ENCODE results near the gene UNC93A. TPM values are rescaled to one million over a fixed set of nuclear protein-coding genes. Genes with fewer than 3 reads are reported as not detected.

UNC93A gene
- total and polyA plus RNA-seq, 2 donors (not counting 1 experiment from before 2014, with no cell fraction given): not detected

- intact Hi-C loops (cut with micrococcal nuclease): no loop called here
- DNase-seq: no peak
- Histone ChIP-seq H3K79me2 (ENCODE audit: control insufficient read depth, insufficient read depth, low read length) (no peaks in the 10 kb centered on the region), H3K4me3 (ENCODE audit: control extremely low read depth in 1 of 5, extremely low read depth in 1 of 5, insufficient read depth in 1 of 5, low read depth in 2 of 5, low read length in 4 of 5) (no peak overlapping the region), H3K4me2 (replicated peaks; ENCODE audit: low read depth, low read length, poor library complexity, severe bottlenecking) (no peak overlapping the region), H3K27ac (ENCODE audit: low read length in 2 of 2) (no peak overlapping the region), H3K9ac (ENCODE audit: low read length) (no peak overlapping the region), H3K36me3 (replicated peaks in 1 of 2; ENCODE audit: control extremely low read depth in 1 of 2, control insufficient read depth in 1 of 2, extremely low read depth in 1 of 2, insufficient read depth in 2 of 2, low read length in 1 of 2) (no peaks in the 10 kb centered on the region), H3K9me3 (ENCODE audit: control extremely low read depth in 1 of 3, control insufficient read depth in 2 of 3, insufficient read depth in 1 of 3, low read length in 2 of 3) (no peaks in the 10 kb centered on the region), H4K20me1 (ENCODE audit: control insufficient read depth, insufficient read depth, low read length, poor library complexity, severe bottlenecking) (no peaks in the 10 kb centered on the region), H2AFZ (ENCODE audit: insufficient read depth, low read depth, low read length, poor library complexity, severe bottlenecking) (no peak overlapping the region), H3K27me3 (replicated peaks in 1 of 4; ENCODE audit: control extremely low read depth in 1 of 4, control insufficient read depth in 3 of 4, insufficient read depth in 4 of 4, low read length in 3 of 4) (peaks cover 0 to 11% (median 8%) of the 10 kb centered on the region in 4 experiments), H3K4me1 (ENCODE audit: control insufficient read depth in 2 of 2, insufficient read depth in 2 of 2, low read length in 2 of 2) (peaks cover 0 to under 1% of the 10 kb centered on the region in 2 donors)
- Mint-ChIP-seq H3K4me1 (peaks cover under 1% of the 10 kb centered on the region), H3K27me3 (peaks cover 46% of the 10 kb centered on the region), H3K4me3 (no peak overlapping the region), H3K27ac (no peak overlapping the region), H3K9me3 (ENCODE audit: insufficient read depth) (no peaks in the 10 kb centered on the region)
- no peak for ATAC-seq (ENCODE audit: low read depth)
- ChIA-PET POLR2A (no interaction called here), CTCF (interaction anchor here (1.1 kb wide), 1 partner anchor 9 kb away, joined by 4 read pairs; no protein-coding TSS in a partner anchor)
- TF ChIP-seq, protein P1, sequence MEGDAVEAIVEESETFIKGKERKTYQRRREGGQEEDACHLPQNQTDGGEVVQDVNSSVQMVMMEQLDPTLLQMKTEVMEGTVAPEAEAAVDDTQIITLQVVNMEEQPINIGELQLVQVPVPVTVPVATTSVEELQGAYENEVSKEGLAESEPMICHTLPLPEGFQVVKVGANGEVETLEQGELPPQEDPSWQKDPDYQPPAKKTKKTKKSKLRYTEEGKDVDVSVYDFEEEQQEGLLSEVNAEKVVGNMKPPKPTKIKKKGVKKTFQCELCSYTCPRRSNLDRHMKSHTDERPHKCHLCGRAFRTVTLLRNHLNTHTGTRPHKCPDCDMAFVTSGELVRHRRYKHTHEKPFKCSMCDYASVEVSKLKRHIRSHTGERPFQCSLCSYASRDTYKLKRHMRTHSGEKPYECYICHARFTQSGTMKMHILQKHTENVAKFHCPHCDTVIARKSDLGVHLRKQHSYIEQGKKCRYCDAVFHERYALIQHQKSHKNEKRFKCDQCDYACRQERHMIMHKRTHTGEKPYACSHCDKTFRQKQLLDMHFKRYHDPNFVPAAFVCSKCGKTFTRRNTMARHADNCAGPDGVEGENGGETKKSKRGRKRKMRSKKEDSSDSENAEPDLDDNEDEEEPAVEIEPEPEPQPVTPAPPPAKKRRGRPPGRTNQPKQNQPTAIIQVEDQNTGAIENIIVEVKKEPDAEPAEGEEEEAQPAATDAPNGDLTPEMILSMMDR (IDR thresholded peaks at IDR 0.05): no peak
- TF ChIP-seq EZH2 (IDR thresholded peaks at IDR 0.05; ENCODE audit: borderline replicate concordance, insufficient read depth, low read depth, low read length, poor library complexity, severe bottlenecking): no peak
- 100% methylated on average over 1 of the region's 3 CpGs for WGBS (ENCODE audit: insufficient coverage)
These were observed 50.8 kb downstream of the UNC93A start for GRCh38 chr6:167341665-167342655.

Data from B cell (primary cell).